HG03571 (cell line): ENCODE measurements around the gene LAMC2.
A peak's percentile ranks its signal among the peaks of the same experiment; 100 is the strongest.

Experiments
- ATAC-seq: cut with Tn5 transposase; IDR thresholded peaks from one replicate; pipeline ENCODE4 v1.9.1; 2021; ENCODE audit not compliant: unreplicated experiment

The LAMC2 gene

DNA sequence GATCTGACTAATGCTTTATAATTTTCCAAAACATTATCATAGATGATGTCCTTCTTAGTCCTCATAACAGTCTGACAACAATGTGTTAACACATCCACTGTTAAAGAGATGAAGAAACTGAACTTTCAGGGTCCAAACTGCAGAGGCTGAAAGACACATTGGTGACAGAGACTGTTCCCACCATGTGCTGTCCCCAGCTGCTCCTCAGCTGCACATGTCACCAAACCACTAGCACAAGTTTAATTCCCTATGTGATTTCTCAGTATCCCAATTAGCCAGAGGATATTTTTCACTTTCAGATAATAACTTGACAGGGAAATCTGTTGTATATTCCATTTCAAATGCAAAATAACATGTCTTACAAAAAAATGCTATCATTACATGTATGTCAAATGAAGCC lies 24.6 kb downstream of the LAMC2 start:
- ATAC-seq, result no peak

DNA sequence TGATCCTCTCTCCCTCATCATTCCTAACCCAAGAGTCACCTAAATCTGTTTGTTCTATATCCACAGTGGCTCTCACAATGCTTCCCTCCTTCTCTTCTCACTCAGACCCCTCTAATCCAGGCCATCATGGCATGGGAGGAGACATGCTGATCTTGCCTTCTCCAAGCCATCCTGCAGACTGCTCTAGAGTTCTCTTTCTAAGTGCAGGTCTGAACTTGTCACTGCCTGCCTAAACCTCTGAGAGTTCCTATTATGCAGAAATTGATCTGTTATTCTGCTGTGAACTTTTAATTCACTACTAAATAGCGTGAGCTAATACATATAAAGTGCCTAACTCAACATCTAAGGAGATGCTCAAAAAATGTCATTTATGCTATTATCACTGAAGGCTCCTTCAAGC lies 26.8 kb downstream of the LAMC2 start:
- no peak for ATAC-seq

DNA sequence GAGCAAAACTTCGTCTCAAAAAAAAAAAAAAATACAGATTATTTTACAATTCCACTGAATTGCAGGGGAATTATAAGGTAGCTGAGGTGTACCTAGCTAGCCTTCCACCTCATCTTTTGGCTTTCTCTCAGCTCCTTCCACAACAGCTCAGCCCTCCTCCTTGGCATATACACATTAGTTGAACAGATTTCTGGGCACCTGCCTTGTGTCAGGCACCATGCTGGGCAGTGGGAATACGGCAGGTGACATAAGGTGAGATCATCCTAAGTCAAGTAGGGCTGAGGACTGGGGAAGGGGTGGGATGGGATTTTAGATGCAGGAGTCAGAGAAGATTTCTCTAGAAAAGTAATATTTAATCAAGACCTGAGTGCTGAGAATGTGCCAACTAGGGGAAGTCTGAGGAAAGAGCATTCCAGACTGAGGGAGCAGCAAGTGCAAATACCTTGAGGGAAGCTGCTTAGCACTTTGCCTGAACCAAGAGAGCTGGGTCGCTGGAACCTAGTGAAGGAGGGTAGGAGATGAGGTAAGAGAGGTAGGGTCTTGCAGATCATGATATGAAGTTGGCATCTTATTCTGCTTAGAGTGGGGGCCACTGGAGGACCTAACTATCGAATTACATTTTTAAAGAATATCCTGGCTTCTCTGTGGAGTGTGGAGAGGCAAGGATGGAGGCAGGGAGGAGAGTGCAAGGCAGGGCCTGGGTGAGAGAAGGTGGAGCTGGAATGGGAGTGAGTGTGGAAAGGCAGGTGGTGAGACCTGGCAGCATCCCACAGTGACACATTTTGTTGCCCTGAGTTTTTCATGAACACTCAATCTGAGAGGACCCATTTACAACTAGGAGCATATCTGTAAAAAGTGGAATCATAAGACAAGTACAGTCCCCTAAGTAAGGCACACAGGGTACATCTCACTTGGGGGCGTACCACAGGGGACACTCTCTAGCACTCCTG lies 28.2 kb downstream of the LAMC2 start:
- ATAC-seq, result no peak

DNA sequence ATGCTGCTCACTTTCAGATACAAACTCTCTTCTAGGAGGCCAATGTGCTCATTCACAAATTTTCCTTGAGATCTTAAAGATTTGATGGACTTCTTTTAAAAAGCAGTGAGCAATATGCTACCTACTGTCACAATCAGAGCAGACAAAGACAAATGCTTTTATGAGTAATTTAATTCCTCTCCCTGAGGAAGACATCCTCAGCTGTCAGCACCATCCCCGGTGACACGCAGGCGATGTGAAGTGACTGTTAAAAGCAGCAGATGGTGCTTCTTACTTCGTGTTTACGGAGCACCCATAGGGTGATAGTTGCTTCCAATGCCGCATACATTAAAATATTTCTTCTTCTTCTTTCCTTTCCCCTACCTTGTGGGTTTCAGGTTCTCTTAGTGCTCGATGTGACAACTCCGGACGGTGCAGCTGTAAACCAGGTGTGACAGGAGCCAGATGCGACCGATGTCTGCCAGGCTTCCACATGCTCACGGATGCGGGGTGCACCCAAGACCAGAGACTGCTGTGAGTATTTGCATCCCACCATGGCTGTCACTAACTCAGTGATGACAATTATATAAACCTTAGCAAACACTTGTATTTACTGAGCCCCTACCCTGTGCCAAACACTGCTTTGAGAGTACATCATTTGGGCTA lies 29.1 kb downstream of the LAMC2 start:
- no peak for ATAC-seq

DNA sequence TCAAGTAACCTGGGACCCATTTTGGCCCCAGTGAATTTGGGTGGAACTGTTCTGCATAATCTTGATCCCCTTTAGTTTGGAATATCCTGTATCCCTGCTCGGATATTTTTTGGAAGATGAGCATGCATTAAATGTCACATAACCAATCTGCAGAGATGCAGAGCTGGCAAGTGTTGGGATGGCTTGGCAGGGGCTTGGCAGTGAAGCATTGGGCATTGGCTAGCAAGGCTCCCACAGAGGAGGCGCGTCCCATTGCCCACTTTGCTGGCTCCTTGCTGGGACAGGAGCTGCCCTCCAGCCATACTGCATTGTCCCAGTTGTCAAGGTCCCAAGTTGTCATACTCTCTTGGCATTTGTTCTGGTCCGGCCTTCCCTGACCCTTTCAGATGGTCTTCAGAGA lies 29.9 kb downstream of the LAMC2 start:
- no peak for ATAC-seq

DNA sequence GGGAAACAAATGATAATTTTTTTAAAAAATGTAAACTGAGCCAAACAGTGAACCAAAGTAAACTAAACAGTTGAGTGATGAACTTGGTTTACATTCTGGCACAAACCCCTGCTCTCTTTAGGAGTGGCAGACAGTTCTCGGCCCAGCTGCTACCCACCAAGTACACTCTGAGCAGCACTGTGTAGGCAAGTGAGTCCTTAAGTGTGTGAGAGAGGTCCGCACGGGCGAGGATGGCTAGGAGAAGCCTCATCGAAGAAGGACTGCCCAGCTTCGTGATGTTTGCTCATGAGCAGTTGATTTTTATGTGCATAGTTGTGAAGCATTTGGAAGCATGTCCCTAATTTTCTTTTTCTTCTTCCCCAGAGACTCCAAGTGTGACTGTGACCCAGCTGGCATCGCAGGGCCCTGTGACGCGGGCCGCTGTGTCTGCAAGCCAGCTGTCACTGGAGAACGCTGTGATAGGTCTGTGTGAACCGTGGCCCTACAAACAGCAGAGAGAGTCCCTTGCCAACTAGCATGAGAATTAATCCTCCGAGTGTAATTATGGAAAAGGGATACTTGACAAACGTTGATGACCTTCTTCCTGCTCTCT lies 32.1 kb downstream of the LAMC2 start:
- no peak for ATAC-seq

DNA sequence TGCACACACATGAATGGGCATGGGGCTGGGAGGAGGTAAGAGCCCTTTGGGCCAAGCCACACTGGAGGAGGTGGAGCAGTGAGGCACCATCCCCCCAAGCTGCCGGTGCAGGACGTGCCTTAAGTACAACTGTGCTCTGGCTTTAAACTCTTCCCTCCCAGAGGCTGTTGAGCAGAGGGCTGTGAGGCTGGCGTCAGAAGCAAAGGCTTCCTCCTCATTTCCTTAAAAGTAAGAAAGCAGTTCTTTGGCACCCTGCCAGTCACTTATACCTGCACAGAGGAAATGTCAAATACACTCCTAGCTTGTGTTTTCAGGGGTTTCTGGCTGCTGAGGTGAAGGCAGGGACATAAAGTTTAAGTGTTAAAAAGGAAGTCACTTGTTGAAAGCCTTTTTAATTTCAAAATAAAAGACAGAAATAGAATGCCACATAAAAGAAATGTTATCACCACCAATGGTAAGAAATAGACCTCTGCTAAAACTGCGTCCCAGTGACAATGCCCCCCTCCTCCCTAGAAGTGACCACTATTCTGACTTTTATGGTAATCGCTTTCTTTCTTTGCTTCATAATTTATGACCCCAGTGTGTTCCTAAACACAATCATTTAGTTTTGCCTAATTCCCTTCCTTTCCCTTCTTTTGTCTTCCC lies 33.0 kb downstream of the LAMC2 start:
- no peak for ATAC-seq

DNA sequence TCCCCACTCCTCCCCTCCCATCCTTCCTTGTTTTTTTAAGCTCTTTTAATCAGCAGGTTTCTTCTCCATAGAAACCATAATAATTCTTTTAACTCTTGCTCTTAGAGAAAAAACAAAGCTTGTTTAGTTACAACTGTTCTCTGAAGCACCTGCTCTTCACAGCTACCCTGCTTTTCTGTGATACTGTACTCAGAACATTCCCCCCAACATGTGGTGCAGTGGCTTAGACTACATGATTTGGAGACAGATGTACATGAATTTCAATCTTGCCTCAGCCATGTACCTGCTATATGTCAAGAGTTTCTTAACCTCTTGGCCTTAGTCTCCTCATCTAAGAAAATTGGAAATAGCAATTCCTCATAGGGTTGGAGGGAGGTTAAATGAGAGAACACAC lies 33.5 kb downstream of the LAMC2 start:
- no peak for ATAC-seq

DNA sequence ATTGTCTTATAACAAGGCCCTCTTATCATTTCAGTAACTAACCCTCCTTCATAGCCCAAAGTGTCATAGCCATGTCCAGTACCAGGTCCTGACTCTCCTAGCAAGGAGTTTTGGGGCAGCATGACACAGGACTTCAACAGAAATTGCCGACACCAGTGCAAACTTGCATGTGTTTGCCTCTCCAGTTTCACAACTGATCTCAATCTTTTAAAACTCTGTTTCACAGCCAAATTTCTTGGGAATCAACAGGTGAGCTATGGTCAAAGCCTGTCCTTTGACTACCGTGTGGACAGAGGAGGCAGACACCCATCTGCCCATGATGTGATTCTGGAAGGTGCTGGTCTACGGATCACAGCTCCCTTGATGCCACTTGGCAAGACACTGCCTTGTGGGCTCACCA lies 36.8 kb downstream of the LAMC2 start:
- ATAC-seq, result no peak

DNA sequence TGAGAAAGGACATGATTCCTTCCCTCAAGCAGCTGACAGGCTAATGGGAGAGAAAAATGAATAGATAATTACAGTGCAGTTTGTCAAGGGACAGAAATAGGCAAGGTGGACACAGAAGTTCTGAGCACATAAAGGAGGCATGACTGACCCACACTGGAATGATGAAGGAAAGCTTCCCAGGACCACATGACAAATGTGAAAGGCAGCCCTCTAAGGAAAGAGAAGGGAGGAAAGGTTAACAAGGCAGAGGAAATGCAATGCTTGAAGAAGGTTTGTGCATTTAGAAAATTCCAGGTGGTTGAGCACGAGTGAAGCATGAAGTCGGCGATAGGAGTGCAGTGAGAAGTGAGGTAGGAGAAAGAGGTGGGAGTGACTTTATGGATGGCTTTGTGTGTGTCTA lies 37.4 kb downstream of the LAMC2 start:
- no peak for ATAC-seq

DNA sequence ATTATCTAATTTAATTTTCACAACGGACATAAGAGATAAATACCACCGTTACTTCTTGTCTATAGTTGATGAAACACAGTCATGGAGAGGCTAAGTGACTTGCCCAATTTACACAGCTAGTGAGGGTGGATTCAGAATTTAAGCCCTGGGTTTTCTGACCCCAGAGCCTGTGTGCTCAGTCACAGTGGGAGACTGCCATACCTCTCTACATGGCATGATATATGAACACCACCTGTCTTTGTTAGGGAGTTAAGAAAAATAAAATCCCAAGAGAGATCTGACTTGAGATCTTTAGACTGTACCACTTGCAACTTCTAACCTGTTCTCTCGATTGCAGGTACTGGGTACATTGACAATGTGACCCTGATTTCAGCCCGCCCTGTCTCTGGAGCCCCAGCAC lies 40.3 kb downstream of the LAMC2 start:
- no peak for ATAC-seq

DNA sequence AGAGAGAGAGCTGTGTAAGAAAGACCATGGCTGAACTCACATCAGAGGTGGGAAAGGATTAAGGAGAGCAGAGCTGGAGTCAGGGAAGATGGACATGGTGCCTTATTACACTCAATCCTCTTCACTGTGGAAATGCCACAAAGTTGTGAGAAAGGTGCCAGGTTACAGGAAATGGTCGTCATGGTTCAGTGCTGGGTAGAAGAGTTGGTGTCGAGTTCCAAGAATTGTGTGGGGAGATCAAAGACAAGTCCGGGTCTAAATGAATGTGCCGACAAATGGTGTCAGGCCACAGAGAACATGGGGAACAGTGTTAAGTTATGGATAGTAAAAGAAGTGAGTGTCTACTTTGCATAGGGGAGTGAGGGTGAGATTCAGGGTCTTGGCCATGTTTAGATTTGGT lies 40.9 kb downstream of the LAMC2 start:
- ATAC-seq, result no peak

DNA sequence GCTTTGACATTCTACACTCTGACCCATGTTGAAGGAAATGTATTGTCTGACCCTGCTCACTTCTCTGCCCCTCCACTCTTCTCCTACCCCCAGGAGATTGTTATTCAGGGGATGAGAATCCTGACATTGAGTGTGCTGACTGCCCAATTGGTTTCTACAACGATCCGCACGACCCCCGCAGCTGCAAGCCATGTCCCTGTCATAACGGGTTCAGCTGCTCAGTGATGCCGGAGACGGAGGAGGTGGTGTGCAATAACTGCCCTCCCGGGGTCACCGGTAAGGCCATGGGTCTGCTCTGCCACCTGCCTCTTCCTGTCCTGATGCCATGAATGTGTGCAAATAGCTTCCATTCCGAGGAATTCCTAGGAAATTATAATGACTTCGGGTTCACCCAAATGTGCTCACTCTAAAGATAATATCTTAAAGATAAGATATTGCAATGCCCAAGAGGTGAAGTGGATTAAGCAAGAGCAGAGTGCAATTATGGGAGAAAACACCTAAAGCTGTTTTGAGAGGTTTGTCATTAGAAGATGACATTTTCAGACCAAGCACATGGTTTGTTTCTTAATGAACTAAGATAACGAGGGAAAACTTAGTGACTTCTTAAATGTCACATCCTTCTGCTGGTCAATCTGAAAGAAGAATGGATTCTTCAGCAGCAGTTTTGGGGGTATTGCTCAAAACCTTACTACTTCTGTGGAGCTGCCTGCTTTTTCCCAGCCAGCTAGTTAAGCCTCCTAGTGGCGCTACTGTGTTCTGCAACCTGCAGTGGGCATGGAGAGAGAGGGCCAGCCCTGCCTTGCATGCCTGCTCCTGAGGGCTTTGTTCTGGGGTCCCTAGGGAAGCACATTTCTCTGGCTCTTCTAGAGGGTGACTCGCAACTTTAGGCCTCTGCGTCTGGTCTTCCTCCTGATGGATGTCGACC lies 41.6 kb downstream of the LAMC2 start:
- ATAC-seq, result peak; percentile 62

DNA sequence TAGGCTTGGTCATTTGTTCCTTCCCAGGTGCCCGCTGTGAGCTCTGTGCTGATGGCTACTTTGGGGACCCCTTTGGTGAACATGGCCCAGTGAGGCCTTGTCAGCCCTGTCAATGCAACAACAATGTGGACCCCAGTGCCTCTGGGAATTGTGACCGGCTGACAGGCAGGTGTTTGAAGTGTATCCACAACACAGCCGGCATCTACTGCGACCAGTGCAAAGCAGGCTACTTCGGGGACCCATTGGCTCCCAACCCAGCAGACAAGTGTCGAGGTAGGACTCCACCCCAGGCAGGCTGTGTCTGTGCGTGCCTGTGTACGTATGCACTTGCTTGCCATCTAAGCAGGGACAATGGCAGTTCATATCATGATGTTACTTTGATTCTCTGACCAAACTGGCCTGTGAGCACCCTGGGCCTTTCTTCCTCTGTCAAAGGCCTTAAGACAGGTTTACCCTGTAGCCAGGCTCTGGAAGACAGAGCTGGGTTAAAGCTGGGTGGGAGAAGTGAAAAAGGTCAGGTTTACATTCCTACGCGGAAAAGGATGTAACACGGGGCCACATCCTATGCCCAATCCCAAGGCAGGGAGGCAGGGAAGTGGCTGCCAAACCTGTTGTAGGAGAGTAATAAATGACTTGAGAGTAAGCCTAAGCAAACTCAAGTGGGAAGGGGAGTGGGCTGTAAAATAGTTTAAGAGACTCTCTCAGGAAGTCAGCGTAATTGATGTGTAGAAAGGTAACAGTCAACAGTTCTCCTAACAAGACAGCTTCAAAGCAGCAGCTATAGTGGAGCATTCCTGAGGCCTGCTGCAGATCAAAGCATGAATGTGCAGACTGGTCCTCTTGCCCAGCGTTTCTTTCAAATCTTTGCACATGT lies 42.5 kb downstream of the LAMC2 start:
- no peak for ATAC-seq

DNA sequence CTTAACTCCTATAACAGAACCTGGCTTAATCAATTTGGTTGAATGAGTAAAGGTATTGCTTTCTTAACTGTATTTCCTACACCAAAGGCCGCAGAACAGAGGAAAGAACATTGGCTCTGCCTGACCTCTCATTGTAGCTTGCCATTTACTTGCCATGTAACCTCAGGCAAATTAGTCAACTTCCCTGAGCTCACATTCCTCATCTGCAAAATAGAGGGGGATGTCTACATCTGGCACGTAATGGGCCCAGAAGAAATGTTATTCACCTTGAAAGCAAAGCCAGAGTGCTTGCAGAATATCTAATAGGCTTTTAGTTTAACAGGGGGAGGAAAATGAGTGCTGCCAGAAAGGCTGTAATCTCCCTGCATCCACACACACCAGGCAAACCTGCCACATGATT lies 44.3 kb downstream of the LAMC2 start:
- no peak for ATAC-seq

DNA sequence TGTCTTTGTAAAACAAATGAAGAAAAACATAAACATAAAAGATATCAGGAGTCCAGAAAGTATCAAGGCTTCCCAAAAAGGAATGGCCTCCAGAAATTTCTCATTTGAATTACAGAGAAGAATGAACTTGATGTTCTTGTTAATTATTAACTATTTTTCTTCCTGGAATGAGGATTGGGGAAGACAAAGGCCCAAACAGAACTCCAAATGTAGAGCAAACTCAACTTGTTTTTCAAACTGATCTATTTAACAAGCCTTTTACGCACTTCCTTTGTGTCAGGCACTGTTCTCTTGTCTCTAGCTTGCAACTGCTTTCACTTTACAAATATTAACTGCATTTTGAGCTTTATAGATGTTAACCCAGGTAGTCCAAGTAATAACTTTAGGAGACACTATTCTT lies 45.5 kb downstream of the LAMC2 start:
- ATAC-seq, result no peak

DNA sequence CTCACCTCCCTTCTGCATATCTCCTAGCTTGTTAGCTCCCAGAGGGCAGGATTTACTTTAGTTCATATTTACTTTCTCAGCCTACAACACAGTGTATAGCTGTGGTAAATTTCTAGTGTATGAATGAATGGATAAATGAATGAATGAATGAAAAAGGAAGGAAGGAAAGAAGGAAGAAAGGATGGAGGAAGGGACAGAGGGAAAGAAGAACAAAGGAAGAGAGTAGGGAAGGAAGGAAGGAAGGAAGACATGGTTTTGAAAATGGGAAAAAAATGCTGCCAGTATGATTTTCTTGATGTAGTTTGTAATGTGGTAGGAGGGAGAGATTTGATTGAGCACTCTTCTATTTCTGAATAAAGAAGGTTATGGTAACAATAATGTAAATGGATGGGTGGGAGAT lies 47.0 kb downstream of the LAMC2 start:
- ATAC-seq, result no peak

DNA sequence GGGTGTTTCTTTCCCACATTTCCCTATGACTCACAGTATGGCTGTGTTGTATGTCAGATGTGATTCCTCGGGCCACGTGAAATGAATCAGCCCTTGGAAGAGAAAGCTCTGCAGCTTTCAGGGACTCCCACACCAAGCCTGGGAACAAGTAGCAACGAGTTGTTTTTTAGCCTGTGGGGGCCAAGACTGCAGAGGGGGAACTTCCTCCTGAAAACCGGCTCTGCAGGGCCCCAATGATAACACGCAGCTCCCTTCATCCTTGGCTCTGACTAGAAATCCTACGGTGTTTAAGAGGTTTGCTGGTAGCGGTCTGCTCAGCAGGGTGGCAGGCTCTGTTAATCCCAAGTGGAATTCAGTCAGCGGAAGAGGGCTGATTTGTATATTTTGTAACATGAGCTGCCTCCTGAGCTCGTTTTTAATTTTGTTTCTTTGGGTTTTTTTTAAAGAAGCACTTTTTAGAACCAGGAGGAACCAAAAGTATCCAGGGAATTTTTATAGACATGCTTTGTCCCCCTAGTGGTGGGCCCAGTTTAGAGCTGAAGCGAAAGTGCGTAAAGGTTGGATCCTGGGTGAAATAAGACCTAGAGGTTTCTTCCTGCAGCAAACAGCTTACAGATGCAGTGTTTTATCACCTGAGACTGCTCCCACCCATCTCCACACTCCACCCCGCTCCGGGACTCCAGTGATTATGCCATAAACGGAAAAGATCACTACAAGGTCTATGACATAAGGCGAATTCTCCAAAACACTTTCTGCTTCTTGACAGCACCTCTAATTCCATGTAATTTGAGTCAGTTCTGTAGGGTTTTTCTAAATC lies 48.8 kb downstream of the LAMC2 start:
- no peak for ATAC-seq

DNA sequence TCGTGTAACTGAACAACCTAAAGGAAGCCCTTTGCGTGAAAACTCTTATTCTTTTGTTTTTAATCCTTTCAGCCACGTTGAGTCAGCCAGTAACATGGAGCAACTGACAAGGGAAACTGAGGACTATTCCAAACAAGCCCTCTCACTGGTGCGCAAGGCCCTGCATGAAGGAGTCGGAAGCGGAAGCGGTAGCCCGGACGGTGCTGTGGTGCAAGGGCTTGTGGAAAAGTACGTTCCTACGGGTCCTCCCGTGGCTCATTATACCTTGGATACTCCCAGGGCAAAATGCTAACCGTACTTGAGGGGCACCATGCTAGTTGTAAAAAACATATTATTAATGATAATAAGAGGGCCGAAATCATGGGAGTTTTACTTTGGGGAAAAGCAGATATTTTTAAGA lies 49.4 kb downstream of the LAMC2 start:
- no peak for ATAC-seq
